WTC11 (cell line): ENCODE data around the gene UBA1. TPM values are rescaled to one million over a fixed set of nuclear protein-coding genes. Genes with fewer than 3 reads are reported as not detected.

Experiments used
- ATAC-seq: fragments of 200-7000 bp; cut with Tn5 transposase; 2 replicates; pipeline ENCODE4 v1.10.0; 2021; ENCODE audit warnings: mild to moderate bottlenecking, moderate library complexity
- CTCF ChIA-PET: fragments of 300-600 bp; sonication (Branson Sonifier 250); formaldehyde crosslinking; loops from one replicate; lab custom pipeline; 2021; ENCODE audit warnings: antibody characterized with exemption; lab: Charles Lee
- POLR2A ChIA-PET: fragments of 350-600 bp; sonication (Branson Sonifier 250); formaldehyde crosslinking; loops from one replicate; lab custom pipeline; 2021; ENCODE audit warnings: antibody characterized with exemption; lab: Charles Lee
- DNase-seq: peaks from one replicate; pipeline ENCODE4 v3.0.0; 2021; ENCODE audit warnings: low spot score
- H3K27ac Mint-ChIP-seq: 2 replicates; pipeline ENCODE4 v1.8.0; 2021; ENCODE audit warnings: mixed read lengths
- H3K27me3 Mint-ChIP-seq: 2 replicates; pipeline ENCODE4 v1.8.0; 2021; ENCODE audit warnings: low read depth, mild to moderate bottlenecking, moderate library complexity, mixed read lengths
- H3K36me3 Mint-ChIP-seq: 2 replicates; pipeline ENCODE4 v1.8.0; 2021; ENCODE audit warnings: mixed read lengths
- H3K4me1 Mint-ChIP-seq: 2 replicates; pipeline ENCODE4 v1.8.0; 2022; ENCODE audit warnings: mixed read lengths
- H3K4me3 Mint-ChIP-seq: 2 replicates; pipeline ENCODE4 v1.8.0; 2021; ENCODE audit warnings: mild to moderate bottlenecking, moderate library complexity, mixed read lengths
- H3K9me3 Mint-ChIP-seq: 2 replicates; pipeline ENCODE4 v1.8.0; 2021; ENCODE audit warnings: mixed read lengths
- ESRRA ChIP-seq: sonication (generic); formaldehyde crosslinking; IDR thresholded peaks from 2 replicates; pipeline ENCODE4 v1.8.1; 2022; ENCODE audit warnings: mild to moderate bottlenecking, missing genetic modification reagents, borderline replicate concordance
- GABPB1 ChIP-seq: sonication (generic); formaldehyde crosslinking; IDR thresholded peaks from 2 replicates; pipeline ENCODE4 v1.8.1; 2023; ENCODE audit warnings: mild to moderate bottlenecking, missing genetic modification reagents
- GRHL2 ChIP-seq: fragments of 250-450 bp; sonication (Bioruptor Pico); IDR thresholded peaks from 2 replicates; pipeline ENCODE4 v1.8.0; 2022; ENCODE audit warnings: mild to moderate bottlenecking, moderate library complexity; ENCODE audit not compliant: insufficient replicate concordance, severe bottlenecking
- JAZF1 ChIP-seq: fragments of 250-450 bp; sonication (Bioruptor Pico); IDR thresholded peaks from 2 replicates; pipeline ENCODE4 v1.9.0; 2021; ENCODE audit warnings: moderate library complexity, mild to moderate bottlenecking, inconsistent platforms
- NFE2L1 ChIP-seq: sonication (generic); formaldehyde crosslinking; IDR thresholded peaks from 2 replicates; pipeline ENCODE4 v1.8.1; 2023; ENCODE audit warnings: missing genetic modification reagents
- NR3C1 ChIP-seq: sonication (generic); formaldehyde crosslinking; conservative IDR thresholded peaks from 2 replicates; pipeline ENCODE4 v1.8.1; 2023; ENCODE audit warnings: low read depth, mild to moderate bottlenecking, missing genetic modification reagents
- RORB ChIP-seq: fragments of 250-450 bp; sonication (Bioruptor Pico); IDR thresholded peaks from 2 replicates; pipeline ENCODE4 v1.9.0; 2021; ENCODE audit warnings: mild to moderate bottlenecking
- SMAD4 ChIP-seq: sonication (generic); formaldehyde crosslinking; IDR thresholded peaks from 2 replicates; pipeline ENCODE4 v1.8.0; 2022; ENCODE audit warnings: mild to moderate bottlenecking, missing genetic modification reagents
- TP53 ChIP-seq: sonication (generic); formaldehyde crosslinking; IDR thresholded peaks from 2 replicates; pipeline ENCODE4 v1.8.1; 2023; ENCODE audit warnings: mild to moderate bottlenecking, missing genetic modification reagents
- ZNF121 ChIP-seq: sonication (generic); formaldehyde crosslinking; IDR thresholded peaks from 2 replicates; pipeline ENCODE4 v1.8.0; 2023; ENCODE audit warnings: missing genetic modification reagents
- ZNF138 ChIP-seq: sonication (generic); formaldehyde crosslinking; conservative IDR thresholded peaks from 2 replicates; pipeline ENCODE4 v1.8.1; 2022; ENCODE audit warnings: mild to moderate bottlenecking, moderate library complexity, missing genetic modification reagents
- ZNF232 ChIP-seq: sonication (generic); formaldehyde crosslinking; IDR thresholded peaks from 2 replicates; pipeline ENCODE4 v1.8.0; 2022; ENCODE audit warnings: mild to moderate bottlenecking, missing genetic modification reagents
- ZNF317 ChIP-seq: sonication (generic); formaldehyde crosslinking; IDR thresholded peaks from 2 replicates; pipeline ENCODE4 v1.8.1; 2023; ENCODE audit warnings: low read depth, mild to moderate bottlenecking, moderate library complexity, missing genetic modification reagents, borderline replicate concordance
- ZNF671 ChIP-seq: fragments of 250-450 bp; sonication (Bioruptor Pico); IDR thresholded peaks from 2 replicates; pipeline ENCODE4 v1.8.0; 2021; ENCODE audit warnings: mild to moderate bottlenecking
- total RNA-seq: library from RNA; stranded (reverse); gene quantifications from 3 replicates; pipeline ENCODE4 v1.2.3, GENCODE V29; 2021
- TF ChIP-seq, protein P1 (sequence below): fragments of 200-600 bp; IDR thresholded peaks from 2 replicates; pipeline ENCODE4 v1.8.0; 2022; ENCODE audit warnings: antibody characterized with exemption
- TF ChIP-seq, protein P2 (sequence below): sonication (generic); formaldehyde crosslinking; IDR thresholded peaks from 2 replicates; pipeline ENCODE4 v1.8.0; 2023; ENCODE audit warnings: missing genetic modification reagents
- TF ChIP-seq, protein P3 (sequence below): sonication (generic); formaldehyde crosslinking; IDR thresholded peaks from 2 replicates; pipeline ENCODE4 v1.8.1; 2023; ENCODE audit warnings: mild to moderate bottlenecking, moderate library complexity, missing genetic modification reagents
- TF ChIP-seq, protein P4 (sequence below): sonication (generic); formaldehyde crosslinking; IDR thresholded peaks from 2 replicates; pipeline ENCODE4 v1.8.1; 2022; ENCODE audit warnings: low read depth, missing genetic modification reagents, borderline replicate concordance
- TF ChIP-seq, protein P5 (sequence below): sonication (generic); formaldehyde crosslinking; IDR thresholded peaks from 2 replicates; pipeline ENCODE4 v1.8.0; 2023; ENCODE audit warnings: mild to moderate bottlenecking, missing genetic modification reagents
- TF ChIP-seq, protein P6 (sequence below): fragments of 250-450 bp; sonication (Bioruptor Pico); IDR thresholded peaks from 2 replicates; pipeline ENCODE4 v1.9.0; 2021; ENCODE audit warnings: mild to moderate bottlenecking
- TF ChIP-seq, protein P7 (sequence below): sonication (generic); formaldehyde crosslinking; IDR thresholded peaks from 2 replicates; pipeline ENCODE4 v1.8.0; 2022; ENCODE audit warnings: missing genetic modification reagents

The UBA1 gene
- total RNA-seq, 1 experiment from 2014 or later: 379 TPM

DNA sequence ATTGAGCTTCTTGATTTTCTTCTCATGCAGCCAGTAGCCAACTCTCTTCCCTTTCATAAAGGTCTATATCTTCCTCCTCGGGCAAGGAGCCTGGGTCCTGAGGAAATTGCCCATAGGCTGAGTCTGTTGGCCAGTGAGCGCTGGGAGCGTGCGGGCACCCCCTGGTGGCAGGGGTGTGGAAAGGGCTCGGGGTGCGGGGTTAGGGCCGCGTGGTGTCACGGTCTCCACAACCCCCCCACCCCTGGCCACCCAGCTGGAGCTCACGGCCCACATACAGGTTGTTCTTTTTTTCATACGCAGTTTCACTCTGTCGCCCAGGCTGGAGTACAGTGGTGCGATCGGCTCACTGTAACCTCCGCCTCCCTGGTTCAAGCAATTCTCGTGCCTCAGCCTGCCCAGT, 35.5 kb upstream of the UBA1 start:
- POLR2A ChIA-PET: no interaction called here
- Mint-ChIP-seq H3K27me3 (no peaks in the 10 kb centered on the region), H3K9me3 (0 out of 2 replicates have a peak, but pooled peaks cover 3% of the 10 kb centered on the region), H3K27ac (no peak overlapping the region), H3K4me3 (no peak overlapping the region), H3K4me1 (no peaks in the 10 kb centered on the region), H3K36me3 (peaks cover 24% of the 10 kb centered on the region)
- DNase-seq (peak; percentile 31), ATAC-seq (peak; percentile 71)
- CTCF ChIA-PET: interaction anchor here (1.9 kb wide), 1 partner anchor 13 kb away, joined by 7 read pairs; the partner anchor contains the start of genes NDUFB11 and RBM10
- no peak for TF ChIP-seq GABPB1 (CRISPR knock-in tag)
- TF ChIP-seq SMAD4 (CRISPR knock-in tag): no peak
- TF ChIP-seq, protein P1, sequence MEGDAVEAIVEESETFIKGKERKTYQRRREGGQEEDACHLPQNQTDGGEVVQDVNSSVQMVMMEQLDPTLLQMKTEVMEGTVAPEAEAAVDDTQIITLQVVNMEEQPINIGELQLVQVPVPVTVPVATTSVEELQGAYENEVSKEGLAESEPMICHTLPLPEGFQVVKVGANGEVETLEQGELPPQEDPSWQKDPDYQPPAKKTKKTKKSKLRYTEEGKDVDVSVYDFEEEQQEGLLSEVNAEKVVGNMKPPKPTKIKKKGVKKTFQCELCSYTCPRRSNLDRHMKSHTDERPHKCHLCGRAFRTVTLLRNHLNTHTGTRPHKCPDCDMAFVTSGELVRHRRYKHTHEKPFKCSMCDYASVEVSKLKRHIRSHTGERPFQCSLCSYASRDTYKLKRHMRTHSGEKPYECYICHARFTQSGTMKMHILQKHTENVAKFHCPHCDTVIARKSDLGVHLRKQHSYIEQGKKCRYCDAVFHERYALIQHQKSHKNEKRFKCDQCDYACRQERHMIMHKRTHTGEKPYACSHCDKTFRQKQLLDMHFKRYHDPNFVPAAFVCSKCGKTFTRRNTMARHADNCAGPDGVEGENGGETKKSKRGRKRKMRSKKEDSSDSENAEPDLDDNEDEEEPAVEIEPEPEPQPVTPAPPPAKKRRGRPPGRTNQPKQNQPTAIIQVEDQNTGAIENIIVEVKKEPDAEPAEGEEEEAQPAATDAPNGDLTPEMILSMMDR: 0 out of 2 replicates have a peak, but pooled peaks have one; percentile 16
- no peak for TF ChIP-seq ZNF138 (CRISPR knock-in tag)
- TF ChIP-seq, protein P2, sequence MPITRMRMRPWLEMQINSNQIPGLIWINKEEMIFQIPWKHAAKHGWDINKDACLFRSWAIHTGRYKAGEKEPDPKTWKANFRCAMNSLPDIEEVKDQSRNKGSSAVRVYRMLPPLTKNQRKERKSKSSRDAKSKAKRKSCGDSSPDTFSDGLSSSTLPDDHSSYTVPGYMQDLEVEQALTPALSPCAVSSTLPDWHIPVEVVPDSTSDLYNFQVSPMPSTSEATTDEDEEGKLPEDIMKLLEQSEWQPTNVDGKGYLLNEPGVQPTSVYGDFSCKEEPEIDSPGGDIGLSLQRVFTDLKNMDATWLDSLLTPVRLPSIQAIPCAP: no peak
- no peak for TF ChIP-seq ZNF317 (CRISPR knock-in tag)
- no peak for TF ChIP-seq ZNF232
- TF ChIP-seq NFE2L1: no peak

DNA sequence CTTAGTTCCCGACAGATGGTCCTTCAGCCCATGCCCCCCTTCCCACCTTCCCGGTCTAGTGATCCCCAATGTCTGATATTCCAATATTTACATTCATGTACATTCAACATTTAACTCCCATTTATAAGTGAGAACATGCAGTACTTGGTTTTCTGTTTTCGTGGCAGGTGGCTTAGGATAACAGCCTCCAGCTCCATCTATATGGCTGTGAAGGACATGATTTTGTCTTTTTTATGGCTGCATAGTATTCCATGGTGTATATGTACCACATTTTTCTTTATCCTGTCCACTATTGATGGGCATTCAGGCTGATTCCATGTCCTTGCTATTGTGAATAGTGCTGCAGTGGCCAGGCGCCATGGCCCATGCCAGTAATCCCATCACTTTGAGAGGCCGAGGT, 34.8 kb upstream of the UBA1 start:
- TF ChIP-seq, protein P3, sequence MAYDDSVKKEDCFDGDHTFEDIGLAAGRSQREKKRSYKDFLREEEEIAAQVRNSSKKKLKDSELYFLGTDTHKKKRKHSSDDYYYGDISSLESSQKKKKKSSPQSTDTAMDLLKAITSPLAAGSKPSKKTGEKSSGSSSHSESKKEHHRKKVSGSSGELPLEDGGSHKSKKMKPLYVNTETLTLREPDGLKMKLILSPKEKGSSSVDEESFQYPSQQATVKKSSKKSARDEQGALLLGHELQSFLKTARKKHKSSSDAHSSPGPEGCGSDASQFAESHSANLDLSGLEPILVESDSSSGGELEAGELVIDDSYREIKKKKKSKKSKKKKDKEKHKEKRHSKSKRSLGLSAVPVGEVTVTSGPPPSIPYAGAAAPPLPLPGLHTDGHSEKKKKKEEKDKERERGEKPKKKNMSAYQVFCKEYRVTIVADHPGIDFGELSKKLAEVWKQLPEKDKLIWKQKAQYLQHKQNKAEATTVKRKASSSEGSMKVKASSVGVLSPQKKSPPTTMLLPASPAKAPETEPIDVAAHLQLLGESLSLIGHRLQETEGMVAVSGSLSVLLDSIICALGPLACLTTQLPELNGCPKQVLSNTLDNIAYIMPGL (CRISPR knock-in tag): no peak
- TF ChIP-seq RORB (no peak), NR3C1 (no peak), ZNF671 (CRISPR knock-in tag) (no peak), GRHL2 (no peak), ZNF121 (CRISPR knock-in tag) (no peak), JAZF1 (no peak), TP53 (CRISPR knock-in tag) (no peak), ESRRA (CRISPR knock-in tag) (no peak)
- TF ChIP-seq, protein P4, sequence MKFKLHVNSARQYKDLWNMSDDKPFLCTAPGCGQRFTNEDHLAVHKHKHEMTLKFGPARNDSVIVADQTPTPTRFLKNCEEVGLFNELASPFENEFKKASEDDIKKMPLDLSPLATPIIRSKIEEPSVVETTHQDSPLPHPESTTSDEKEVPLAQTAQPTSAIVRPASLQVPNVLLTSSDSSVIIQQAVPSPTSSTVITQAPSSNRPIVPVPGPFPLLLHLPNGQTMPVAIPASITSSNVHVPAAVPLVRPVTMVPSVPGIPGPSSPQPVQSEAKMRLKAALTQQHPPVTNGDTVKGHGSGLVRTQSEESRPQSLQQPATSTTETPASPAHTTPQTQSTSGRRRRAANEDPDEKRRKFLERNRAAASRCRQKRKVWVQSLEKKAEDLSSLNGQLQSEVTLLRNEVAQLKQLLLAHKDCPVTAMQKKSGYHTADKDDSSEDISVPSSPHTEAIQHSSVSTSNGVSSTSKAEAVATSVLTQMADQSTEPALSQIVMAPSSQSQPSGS (CRISPR knock-in tag): no peak
- TF ChIP-seq, protein P5, sequence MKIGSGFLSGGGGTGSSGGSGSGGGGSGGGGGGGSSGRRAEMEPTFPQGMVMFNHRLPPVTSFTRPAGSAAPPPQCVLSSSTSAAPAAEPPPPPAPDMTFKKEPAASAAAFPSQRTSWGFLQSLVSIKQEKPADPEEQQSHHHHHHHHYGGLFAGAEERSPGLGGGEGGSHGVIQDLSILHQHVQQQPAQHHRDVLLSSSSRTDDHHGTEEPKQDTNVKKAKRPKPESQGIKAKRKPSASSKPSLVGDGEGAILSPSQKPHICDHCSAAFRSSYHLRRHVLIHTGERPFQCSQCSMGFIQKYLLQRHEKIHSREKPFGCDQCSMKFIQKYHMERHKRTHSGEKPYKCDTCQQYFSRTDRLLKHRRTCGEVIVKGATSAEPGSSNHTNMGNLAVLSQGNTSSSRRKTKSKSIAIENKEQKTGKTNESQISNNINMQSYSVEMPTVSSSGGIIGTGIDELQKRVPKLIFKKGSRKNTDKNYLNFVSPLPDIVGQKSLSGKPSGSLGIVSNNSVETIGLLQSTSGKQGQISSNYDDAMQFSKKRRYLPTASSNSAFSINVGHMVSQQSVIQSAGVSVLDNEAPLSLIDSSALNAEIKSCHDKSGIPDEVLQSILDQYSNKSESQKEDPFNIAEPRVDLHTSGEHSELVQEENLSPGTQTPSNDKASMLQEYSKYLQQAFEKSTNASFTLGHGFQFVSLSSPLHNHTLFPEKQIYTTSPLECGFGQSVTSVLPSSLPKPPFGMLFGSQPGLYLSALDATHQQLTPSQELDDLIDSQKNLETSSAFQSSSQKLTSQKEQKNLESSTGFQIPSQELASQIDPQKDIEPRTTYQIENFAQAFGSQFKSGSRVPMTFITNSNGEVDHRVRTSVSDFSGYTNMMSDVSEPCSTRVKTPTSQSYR: no peak
- TF ChIP-seq, protein P6, sequence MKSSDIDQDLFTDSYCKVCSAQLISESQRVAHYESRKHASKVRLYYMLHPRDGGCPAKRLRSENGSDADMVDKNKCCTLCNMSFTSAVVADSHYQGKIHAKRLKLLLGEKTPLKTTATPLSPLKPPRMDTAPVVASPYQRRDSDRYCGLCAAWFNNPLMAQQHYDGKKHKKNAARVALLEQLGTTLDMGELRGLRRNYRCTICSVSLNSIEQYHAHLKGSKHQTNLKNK (CRISPR knock-in tag): no peak
- TF ChIP-seq, protein P7, sequence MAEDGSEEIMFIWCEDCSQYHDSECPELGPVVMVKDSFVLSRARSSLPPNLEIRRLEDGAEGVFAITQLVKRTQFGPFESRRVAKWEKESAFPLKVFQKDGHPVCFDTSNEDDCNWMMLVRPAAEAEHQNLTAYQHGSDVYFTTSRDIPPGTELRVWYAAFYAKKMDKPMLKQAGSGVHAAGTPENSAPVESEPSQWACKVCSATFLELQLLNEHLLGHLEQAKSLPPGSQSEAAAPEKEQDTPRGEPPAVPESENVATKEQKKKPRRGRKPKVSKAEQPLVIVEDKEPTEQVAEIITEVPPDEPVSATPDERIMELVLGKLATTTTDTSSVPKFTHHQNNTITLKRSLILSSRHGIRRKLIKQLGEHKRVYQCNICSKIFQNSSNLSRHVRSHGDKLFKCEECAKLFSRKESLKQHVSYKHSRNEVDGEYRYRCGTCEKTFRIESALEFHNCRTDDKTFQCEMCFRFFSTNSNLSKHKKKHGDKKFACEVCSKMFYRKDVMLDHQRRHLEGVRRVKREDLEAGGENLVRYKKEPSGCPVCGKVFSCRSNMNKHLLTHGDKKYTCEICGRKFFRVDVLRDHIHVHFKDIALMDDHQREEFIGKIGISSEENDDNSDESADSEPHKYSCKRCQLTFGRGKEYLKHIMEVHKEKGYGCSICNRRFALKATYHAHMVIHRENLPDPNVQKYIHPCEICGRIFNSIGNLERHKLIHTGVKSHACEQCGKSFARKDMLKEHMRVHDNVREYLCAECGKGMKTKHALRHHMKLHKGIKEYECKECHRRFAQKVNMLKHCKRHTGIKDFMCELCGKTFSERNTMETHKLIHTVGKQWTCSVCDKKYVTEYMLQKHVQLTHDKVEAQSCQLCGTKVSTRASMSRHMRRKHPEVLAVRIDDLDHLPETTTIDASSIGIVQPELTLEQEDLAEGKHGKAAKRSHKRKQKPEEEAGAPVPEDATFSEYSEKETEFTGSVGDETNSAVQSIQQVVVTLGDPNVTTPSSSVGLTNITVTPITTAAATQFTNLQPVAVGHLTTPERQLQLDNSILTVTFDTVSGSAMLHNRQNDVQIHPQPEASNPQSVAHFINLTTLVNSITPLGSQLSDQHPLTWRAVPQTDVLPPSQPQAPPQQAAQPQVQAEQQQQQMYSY (CRISPR knock-in tag): no peak
- H3K27ac Mint-ChIP-seq: no peak overlapping the region
- H3K36me3 Mint-ChIP-seq: peaks cover 19% of the 10 kb centered on the region
- H3K4me1 Mint-ChIP-seq: no peaks in the 10 kb centered on the region
- no peak for DNase-seq
- ChIA-PET POLR2A (no interaction called here), CTCF (interaction anchor here (1.9 kb wide), 1 partner anchor 14 kb away, joined by 7 read pairs; the partner anchor contains the start of genes NDUFB11 and RBM10)
- H3K9me3 Mint-ChIP-seq: 0 out of 2 replicates have a peak, but pooled peaks cover 3% of the 10 kb centered on the region
- no peak overlapping the region for H3K4me3 Mint-ChIP-seq
- no peaks in the 10 kb centered on the region for H3K27me3 Mint-ChIP-seq
- ATAC-seq: no peak
